ENCODE measurements around the gene EEF1G.

GRCh38 chr11:62540804-62541701, 32.6 kb downstream of the EEF1G start:
- no peak for TF ChIP-seq CTCF (IDR thresholded peaks at IDR 0.05; ENCODE audit: insufficient read depth, low read depth, low read length)
- TF ChIP-seq EZH2 (IDR thresholded peaks at IDR 0.05; ENCODE audit: insufficient read depth, low read length) = no peak
